Measurements from ENCODE around the gene CDC14C. TPM values are rescaled to one million over a fixed set of nuclear protein-coding genes. Genes with fewer than 3 reads are reported as not detected.

CDC14C gene
- total RNA-seq, 1 experiment from 2014 or later, result not detected

GRCh38 chr7:48880851-48881250, 43.5 kb upstream of the CDC14C start:
- intact Hi-C loops (cut with micrococcal nuclease; ENCODE audit: unreplicated experiment), result no loop called here
- Histone ChIP-seq H3K9me3 (no peaks in the 10 kb centered on the region), H3K4me3 (ENCODE audit: low read depth, low read length) (no peak overlapping the region), H3K4me1 (no peaks in the 10 kb centered on the region), H3K27me3 (replicated peaks; ENCODE audit: control insufficient read depth, insufficient read depth, low read length) (no peaks in the 10 kb centered on the region), H3K36me3 (ENCODE audit: control insufficient read depth, insufficient read depth, low read length) (no peaks in the 10 kb centered on the region)
- Mint-ChIP-seq H3K36me3 (ENCODE audit: insufficient read depth, unreplicated experiment) (no peaks in the 10 kb centered on the region), H3K27me3 (ENCODE audit: insufficient read depth, unreplicated experiment) (no peaks in the 10 kb centered on the region), H3K9me3 (ENCODE audit: unreplicated experiment) (no peaks in the 10 kb centered on the region), H3K4me3 (ENCODE audit: unreplicated experiment) (no peak overlapping the region), H3K27ac (ENCODE audit: unreplicated experiment) (no peak overlapping the region), H3K4me1 (ENCODE audit: low read depth, unreplicated experiment) (no peaks in the 10 kb centered on the region)
- TF ChIP-seq, protein P1, sequence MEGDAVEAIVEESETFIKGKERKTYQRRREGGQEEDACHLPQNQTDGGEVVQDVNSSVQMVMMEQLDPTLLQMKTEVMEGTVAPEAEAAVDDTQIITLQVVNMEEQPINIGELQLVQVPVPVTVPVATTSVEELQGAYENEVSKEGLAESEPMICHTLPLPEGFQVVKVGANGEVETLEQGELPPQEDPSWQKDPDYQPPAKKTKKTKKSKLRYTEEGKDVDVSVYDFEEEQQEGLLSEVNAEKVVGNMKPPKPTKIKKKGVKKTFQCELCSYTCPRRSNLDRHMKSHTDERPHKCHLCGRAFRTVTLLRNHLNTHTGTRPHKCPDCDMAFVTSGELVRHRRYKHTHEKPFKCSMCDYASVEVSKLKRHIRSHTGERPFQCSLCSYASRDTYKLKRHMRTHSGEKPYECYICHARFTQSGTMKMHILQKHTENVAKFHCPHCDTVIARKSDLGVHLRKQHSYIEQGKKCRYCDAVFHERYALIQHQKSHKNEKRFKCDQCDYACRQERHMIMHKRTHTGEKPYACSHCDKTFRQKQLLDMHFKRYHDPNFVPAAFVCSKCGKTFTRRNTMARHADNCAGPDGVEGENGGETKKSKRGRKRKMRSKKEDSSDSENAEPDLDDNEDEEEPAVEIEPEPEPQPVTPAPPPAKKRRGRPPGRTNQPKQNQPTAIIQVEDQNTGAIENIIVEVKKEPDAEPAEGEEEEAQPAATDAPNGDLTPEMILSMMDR (IDR thresholded peaks at IDR 0.05; ENCODE audit: insufficient read depth in 1 of 2, low read depth in 1 of 2, low read length in 1 of 2, severe bottlenecking in 1 of 2, unreplicated experiment in 1 of 2), result no peak
- ChIA-PET CTCF (no interaction called here), POLR2A (no interaction called here)
- no TSS peak for BruUV-seq (replicated peaks)
- no peak for DNase-seq

DNA sequence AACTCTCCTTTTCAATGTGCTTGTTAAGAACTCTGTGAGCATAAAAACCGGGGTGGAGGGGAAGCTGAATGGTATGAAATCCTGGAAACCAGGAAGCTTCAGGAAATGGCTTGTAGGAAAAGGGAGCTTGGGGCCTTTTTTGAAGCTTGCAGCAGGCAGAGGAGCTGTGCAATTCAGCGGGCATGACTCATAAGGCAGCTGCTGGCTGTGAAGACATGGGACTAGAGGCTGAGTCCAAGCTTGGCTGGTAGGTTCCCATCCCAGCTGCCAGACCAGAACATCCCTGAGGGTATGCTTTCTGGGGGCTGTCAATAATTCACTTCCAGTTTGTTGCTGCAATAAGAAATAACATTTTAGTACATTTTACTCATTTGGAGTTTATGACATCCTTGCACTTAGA, 36.8 kb upstream of the CDC14C start:
- H3K27ac Mint-ChIP-seq (ENCODE audit: unreplicated experiment), result no peak overlapping the region
- no peak for DNase-seq
- Histone ChIP-seq H3K9me3 (peaks cover 12% of the 10 kb centered on the region; the same call in 1 of the 2 replicates), H3K27me3 (replicated peaks; ENCODE audit: control insufficient read depth, insufficient read depth, low read length) (no peaks in the 10 kb centered on the region), H3K4me3 (ENCODE audit: low read depth, low read length) (no peak overlapping the region), H3K4me1 (no peaks in the 10 kb centered on the region), H3K36me3 (ENCODE audit: control insufficient read depth, insufficient read depth, low read length) (no peaks in the 10 kb centered on the region)
- ChIA-PET POLR2A (no interaction called here), CTCF (no interaction called here)
- peaks cover 10% of the 10 kb centered on the region for H3K9me3 Mint-ChIP-seq (ENCODE audit: unreplicated experiment)
- no TSS peak for BruUV-seq (replicated peaks)
- intact Hi-C loops (cut with micrococcal nuclease; ENCODE audit: unreplicated experiment), result no loop called here
- peaks cover 3% of the 10 kb centered on the region for H3K27me3 Mint-ChIP-seq (ENCODE audit: insufficient read depth, unreplicated experiment)
- TF ChIP-seq, protein P1 (IDR thresholded peaks at IDR 0.05; ENCODE audit: insufficient read depth in 1 of 2, low read depth in 1 of 2, low read length in 1 of 2, severe bottlenecking in 1 of 2, unreplicated experiment in 1 of 2), result no peak
- no peak overlapping the region for H3K4me3 Mint-ChIP-seq (ENCODE audit: unreplicated experiment)
- no peaks in the 10 kb centered on the region for H3K36me3 Mint-ChIP-seq (ENCODE audit: insufficient read depth, unreplicated experiment)
- no peaks in the 10 kb centered on the region for H3K4me1 Mint-ChIP-seq (ENCODE audit: low read depth, unreplicated experiment)

GRCh38 chr7:48894574-48894973, 29.8 kb upstream of the CDC14C start:
- H3K4me3 ChIP-seq (ENCODE audit: low read depth, low read length), result no peak overlapping the region
- no peaks in the 10 kb centered on the region for H3K27me3 Mint-ChIP-seq (ENCODE audit: insufficient read depth, unreplicated experiment)
- H3K27ac Mint-ChIP-seq (ENCODE audit: unreplicated experiment), result no peak overlapping the region
- no peaks in the 10 kb centered on the region for H3K27me3 ChIP-seq (replicated peaks; ENCODE audit: control insufficient read depth, insufficient read depth, low read length)
- H3K9me3 ChIP-seq, result peaks cover 12% of the 10 kb centered on the region; the same call in 1 of the 2 replicates
- TF ChIP-seq, protein P1 (IDR thresholded peaks at IDR 0.05; ENCODE audit: insufficient read depth in 1 of 2, low read depth in 1 of 2, low read length in 1 of 2, severe bottlenecking in 1 of 2, unreplicated experiment in 1 of 2), result no peak
- intact Hi-C loops (cut with micrococcal nuclease; ENCODE audit: unreplicated experiment), result no loop called here
- no peaks in the 10 kb centered on the region for H3K4me1 ChIP-seq
- H3K36me3 ChIP-seq (ENCODE audit: control insufficient read depth, insufficient read depth, low read length), result no peaks in the 10 kb centered on the region
- ChIA-PET POLR2A (no interaction called here), CTCF (no interaction called here)
- BruUV-seq (replicated peaks), result no TSS peak
- H3K9me3 Mint-ChIP-seq (ENCODE audit: unreplicated experiment), result peaks cover 10% of the 10 kb centered on the region
- no peak overlapping the region for H3K4me3 Mint-ChIP-seq (ENCODE audit: unreplicated experiment)
- no peaks in the 10 kb centered on the region for H3K36me3 Mint-ChIP-seq (ENCODE audit: insufficient read depth, unreplicated experiment)
- H3K4me1 Mint-ChIP-seq (ENCODE audit: low read depth, unreplicated experiment), result no peaks in the 10 kb centered on the region
- no peak for DNase-seq

Data from Caco-2 (cell line).